GM19193 (cell line): ENCODE results near the gene FXR1.

Experiments used
- POLR2A ChIP-seq: IDR thresholded peaks from 4 replicates; pipeline ENCODE4 v1.6.1; 2011; ENCODE audit not compliant: insufficient read depth, insufficient read length; ENCODE audit errors: extremely low read depth

Gene FXR1

DNA sequence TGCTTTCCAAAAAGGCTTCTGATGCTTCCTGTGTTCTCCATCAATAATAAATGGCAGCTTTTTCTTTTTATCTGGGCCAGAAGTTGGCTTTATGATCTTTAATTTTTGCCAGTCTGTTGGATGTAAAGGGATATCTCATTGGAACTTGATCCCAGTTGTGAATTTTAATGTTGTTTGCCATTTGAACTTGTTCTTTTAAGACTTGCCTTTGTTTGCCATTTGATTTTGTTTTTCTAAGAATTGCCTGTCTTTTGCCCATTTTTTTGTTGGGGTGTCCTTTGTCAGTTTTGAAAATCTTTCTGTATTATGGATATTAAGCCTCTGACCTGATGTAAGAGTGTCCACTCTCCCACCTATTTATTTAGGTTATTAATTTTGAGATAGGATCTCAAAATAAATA, 9.8 kb downstream of the FXR1 start:
- TF ChIP-seq POLR2A = no peak

DNA sequence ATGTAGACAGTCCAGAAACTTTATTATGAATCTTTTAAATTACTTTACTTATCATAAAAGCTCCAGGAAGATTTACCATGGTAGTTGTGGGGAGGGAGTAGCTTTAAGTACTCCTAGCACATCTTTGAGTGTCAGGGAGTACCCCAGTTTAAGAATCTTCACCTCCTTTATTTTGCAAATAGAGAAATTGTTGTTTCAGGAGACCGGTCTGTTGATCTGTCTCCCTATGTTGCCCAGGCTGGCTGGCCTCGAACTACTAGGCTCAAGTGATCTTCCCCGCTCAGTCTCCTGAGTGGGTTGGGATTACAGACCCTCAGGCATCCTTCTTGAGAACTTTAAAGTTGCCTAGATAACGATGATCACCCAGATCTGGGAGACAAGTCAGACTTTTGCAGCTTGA, 11.1 kb downstream of the FXR1 start:
- TF ChIP-seq POLR2A = no peak

DNA sequence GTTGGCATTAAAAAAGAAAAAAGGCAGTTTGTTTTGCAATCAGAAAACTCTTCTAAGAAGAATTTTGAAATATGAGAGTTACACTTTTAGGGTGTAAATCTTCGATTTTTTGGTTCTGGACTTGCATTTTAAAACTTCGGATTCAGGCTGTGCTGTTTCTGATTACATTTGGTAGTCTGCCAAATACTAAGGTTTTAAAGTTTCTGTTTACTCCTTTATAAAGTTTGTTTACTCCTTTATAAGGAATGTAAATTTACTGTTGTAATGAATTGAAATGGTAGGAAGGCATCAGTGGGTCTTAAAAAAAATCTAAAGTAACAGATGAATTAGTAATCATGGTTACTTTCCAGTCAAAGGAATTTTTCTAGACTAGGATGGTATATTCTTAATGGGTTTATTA, 14.1 kb downstream of the FXR1 start:
- TF ChIP-seq POLR2A = no peak

DNA sequence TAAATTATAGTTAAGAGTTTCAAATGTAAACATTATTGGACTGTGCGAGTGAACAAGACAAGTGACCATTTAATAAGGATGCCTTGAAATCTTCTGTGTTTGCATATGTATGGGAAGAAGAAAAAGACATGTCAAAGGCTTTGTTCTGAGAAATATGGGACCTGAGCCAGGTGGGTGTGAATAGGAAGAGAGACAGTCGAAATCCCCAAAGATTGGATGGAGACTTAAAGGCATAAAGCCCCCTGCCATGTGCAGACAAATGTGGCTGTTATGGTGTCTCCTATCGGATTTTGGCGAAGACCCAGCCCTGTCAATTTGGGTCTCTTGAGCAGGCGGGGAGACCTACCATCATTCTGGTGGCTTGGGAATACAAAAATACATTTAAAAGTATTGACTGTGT, 16.9 kb downstream of the FXR1 start:
- no peak for TF ChIP-seq POLR2A

DNA sequence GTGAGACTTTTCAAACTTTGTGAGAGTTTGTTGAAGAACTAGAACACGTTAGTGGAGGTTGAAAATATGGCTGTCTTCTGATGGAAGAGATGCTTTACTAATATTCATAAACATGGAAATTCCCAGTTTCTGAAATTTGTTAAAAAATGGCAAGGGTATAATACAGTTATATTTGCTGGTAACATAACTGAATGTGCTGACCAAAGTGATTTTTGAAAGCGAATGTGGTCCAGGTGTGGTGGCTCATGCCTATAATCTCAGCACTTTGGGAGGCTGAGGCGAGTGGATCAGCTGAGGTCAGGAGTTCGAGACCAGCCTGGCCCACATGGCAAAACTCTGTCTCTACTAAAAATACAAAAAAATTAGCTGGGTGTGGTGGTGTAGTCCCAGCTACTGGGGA, 18.1 kb downstream of the FXR1 start:
- no peak for TF ChIP-seq POLR2A

DNA sequence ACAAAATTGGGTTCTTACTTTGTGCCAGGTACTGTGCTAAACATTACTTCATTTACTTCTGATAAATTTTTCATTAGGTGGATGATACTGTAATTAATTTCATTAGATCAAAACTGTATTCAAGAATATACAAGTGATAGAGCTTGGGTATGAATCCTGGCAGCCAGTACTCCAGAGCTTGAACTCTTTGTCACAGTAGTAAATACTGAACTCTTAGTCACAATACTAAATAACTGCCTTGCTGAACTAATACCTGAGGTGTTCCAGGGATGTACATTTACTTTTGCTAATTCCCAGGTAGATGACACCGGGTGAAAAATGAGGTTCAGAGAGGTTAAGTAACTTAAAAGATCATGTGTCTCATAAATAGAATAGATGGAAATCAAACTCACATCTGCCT, 20.3 kb downstream of the FXR1 start:
- no peak for TF ChIP-seq POLR2A

DNA sequence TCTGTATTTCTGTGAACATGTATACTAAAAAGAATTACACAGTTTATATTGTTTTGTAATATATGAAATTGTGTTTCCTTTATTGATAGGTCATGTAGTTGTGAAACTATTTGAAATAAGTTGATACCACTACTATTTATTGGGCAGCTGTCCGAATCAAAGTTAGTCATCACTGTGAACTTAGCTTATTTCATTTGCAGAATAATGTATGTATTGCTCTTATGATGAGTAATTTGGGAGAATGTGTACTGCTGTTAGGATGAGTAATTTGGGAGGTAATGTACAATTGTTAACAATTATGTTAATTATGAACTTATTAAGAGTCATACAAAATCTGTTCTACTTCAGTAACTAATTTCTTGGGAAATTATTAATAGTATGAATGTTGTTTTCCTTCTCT, 22.2 kb downstream of the FXR1 start:
- no peak for TF ChIP-seq POLR2A

DNA sequence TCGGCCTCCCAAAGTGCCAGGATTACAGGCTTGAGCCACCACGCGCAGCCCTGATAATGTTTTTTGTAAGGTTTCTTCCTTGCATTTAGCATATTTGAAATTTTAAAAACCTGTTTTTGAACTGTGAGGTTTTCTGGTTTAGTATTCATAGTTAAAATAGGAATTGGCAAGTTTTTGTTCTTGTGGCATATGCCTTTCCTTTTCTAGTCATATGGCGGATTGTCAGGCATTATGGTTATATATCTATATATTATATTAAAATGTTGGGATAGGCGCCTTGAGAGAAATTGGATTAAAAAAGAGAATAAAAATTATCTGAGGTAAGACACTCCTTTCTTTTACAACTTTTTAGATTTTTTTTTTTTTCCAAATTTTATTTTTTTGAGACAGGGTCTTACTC, 28.4 kb downstream of the FXR1 start:
- TF ChIP-seq POLR2A = no peak

DNA sequence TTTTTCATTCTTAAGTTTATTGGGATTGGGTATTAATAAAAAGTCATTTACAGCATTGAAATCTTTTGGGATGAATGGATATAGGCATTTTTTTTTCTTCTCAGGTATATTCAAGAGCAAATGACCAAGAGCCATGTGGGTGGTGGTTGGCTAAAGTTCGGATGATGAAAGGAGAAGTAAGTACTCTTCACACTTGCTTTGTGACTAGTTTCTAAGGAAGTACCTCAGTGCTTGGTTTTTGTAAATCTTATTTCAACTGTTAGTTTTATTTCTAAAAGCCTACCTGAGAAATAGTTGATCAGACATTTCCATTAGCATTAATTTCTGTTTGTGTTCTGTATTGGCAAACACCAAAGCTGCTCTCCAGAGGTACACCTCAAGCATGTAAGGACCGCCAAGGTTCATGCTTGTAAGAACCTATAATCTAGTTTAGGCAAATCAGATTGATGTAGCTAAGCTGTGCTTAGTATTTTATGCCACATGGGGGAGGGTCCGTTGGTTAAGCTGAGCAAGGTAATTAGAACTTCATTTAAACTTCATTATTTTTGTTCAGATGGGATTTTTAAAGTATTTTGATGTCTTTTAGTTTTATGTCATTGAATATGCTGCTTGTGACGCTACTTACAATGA, 35.4 kb downstream of the FXR1 start:
- no peak for TF ChIP-seq POLR2A

DNA sequence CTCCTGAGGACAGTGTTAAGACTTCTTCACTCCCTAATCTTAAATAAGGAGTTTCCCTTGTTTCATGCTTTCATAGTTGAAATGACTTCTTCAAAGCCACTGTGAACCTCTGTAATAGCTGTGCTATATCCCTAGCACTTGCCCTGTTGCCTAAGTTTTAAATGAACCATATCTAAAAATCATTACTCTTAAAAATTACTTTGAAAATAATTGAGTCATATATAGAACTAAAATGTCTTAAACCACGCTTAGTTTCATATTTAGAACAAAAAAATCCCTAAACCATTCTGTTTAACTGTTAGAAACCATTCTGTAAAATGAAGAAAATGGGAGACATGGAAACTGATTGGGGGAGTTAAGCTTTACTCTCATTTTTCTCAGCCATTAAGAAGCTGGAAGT, 47.2 kb downstream of the FXR1 start:
- no peak for TF ChIP-seq POLR2A

DNA sequence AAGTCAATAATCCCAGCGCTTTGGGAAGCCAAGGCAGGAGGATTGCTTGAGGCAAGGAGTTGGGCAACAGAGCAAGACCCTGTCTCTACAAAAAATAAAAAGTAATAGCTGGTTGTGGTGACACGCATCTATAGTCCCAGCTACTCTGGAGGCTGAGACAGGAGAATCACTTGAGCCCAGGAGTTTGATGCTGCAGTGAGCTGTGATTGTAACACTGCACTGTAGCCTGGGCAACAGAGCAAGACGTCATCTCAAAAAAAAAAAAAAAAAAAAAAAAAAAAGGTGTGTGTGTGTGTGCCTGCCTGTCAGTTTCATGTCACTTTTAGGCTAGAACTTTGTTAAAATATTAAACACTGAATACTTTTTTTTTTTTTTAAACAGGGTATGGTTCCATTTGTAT, 48.6 kb downstream of the FXR1 start:
- no peak for TF ChIP-seq POLR2A

DNA sequence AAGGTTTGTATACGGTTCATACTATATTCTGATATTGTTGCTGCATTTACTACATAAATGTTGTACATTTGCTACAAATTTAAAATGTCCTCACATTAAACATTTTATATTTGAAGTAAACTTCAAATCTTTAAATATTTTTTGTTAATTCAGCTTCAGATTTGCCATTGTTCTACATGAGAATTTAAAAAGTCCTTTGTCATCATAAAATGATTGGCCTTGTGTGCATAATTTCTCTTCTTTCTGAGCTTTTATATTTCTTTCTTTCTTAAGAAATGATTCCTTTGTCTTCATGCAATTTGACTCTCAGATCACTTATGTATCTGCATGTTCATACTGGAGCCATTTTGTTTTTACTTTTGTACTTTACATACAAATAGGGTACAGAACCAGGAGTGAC, 49.1 kb downstream of the FXR1 start:
- no peak for TF ChIP-seq POLR2A

DNA sequence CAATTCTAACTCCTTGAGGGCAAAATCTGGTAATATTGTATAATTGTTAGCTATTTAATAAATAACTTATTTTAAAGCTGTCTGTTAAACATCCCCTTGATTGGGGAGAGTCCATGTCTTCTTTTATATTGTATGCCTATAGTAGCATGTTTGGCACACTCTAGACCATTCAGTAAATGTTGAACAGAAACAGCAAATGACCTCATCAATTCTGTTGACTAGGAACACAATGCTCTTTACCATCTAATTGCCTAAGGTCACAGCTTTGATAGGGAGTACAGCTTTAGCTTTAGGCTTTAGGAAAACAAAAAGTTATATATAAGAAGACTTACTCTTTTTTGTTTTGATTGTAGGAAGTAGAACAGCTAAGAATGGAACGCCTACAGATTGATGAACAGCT, 50.1 kb downstream of the FXR1 start:
- TF ChIP-seq POLR2A = no peak

DNA sequence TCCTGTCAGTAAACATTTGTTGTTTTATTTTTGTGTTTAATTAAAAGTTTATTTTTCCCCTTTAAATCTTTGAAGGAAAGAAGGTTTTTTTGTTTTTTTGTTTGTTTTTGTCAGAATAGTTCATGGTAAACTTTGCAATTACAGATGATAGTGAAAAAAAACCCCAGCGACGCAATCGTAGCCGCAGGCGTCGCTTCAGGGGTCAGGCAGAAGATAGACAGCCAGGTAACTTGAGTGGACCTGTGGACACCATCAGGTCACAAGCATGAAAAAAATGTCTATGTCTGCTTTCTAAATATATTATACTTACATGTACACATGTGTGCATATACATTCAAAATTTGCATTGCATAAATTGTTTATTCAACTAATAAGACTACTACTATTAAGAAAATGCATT, 58.5 kb downstream of the FXR1 start:
- no peak for TF ChIP-seq POLR2A

DNA sequence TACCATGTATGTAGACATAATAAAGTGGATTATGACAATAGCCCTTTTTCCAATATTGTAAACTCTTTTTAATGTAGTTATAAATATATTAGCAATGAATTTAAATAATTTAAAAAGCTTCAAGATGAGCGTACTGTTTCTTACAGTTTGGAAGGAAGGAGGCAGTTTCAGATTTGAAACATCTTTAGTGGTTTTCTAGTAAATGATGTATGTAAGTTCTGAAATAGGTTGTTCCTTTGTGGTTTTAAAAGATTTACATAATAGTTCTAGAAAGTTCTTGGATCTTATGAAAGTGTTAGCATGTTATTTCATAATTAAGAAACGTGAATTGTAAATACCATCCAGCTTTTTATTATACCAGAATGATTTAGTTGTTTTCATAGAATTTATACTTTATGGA, 61.1 kb downstream of the FXR1 start:
- no peak for TF ChIP-seq POLR2A

DNA sequence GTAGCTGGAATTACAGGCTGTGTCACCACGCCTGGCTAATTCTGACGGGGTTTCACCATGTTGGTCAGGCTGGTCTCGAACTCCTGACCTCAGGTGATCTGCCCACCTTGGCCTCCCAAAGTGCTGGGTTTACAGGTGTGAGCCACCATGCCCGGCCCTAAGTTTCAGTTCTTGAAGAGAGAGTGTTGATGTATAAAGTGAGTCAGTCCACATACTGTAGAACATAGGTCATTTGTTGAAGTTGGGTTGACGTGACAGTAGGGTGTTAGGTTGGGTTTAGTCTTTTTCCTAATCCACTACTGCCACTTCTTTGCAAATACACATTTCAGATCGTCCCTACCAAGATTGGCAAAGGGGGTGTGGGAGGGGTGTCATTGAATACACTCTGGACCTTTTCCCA, 61.8 kb downstream of the FXR1 start:
- TF ChIP-seq POLR2A = no peak

DNA sequence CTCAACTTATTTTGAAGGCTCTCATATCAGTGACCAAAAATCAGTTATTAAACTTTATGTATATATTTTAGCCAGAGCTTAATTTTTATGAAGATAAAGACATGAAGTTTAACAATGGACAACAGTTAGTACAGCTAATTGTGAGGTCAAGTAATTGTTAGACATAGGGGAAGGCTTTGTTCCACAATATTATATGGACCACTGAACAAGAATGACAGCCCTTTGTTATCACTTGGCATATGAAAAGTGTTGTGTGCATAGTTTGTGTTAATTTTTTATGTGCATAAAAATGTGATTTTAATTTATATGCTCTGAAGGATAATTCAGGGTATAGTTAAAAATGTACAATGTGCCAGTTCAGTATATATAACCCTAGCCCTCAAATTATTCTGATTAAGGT, 65.0 kb downstream of the FXR1 start:
- no peak for TF ChIP-seq POLR2A
